CD4-positive, alpha-beta T cell (primary cell): ENCODE results near the gene PTGES2. TPM values are rescaled to one million over a fixed set of nuclear protein-coding genes. Genes with fewer than 3 reads are reported as not detected.
A peak's percentile ranks its signal among the peaks of the same experiment; 100 is the strongest.

Source experiments
- ATAC-seq: fragments of 200-7000 bp; cut with Tn5 transposase; one replicate; pipeline ENCODE4 v1.10.0; 2022; ENCODE audit warnings: mild to moderate bottlenecking; ENCODE audit not compliant: poor library complexity
- CTCF ChIA-PET: fragments of 350-600 bp; sonication (Branson Sonifier 250); formaldehyde crosslinking; loops from one replicate; lab custom pipeline; 2021; ENCODE audit warnings: antibody characterized with exemption, inconsistent platforms; lab: Charles Lee
- POLR2A ChIA-PET: fragments of 350-600 bp; sonication (Branson Sonifier 250); formaldehyde crosslinking; loops from one replicate; lab custom pipeline; 2021; ENCODE audit warnings: antibody characterized with exemption, inconsistent platforms; lab: Charles Lee
- DNase-seq, 14 experiments: peaks; one replicate each; pipeline ENCODE4 v3.0.0-alpha.2; 2013 to 2020; ENCODE audit warnings: mixed read lengths in 2 of 14
- H3K27ac ChIP-seq, 2 donors: one replicate each; pipeline versions ENCODE4 v1.5.1 to v1.7.0; 2013; ENCODE audit warnings: low read length in 2 of 2, low read depth in 1 of 2, mild to moderate bottlenecking in 1 of 2
- H3K27me3 ChIP-seq, 2 experiments: 1 replicate in 1 of 2; 2 replicates in 1 of 2; pipeline versions ENCODE4 v1.6.1 to v1.7.0; 2013; ENCODE audit warnings: low read length in 2 of 2, control low read depth in 1 of 2, mild to moderate bottlenecking in 1 of 2, moderate library complexity in 1 of 2; ENCODE audit not compliant: insufficient read depth in 2 of 2, control insufficient read depth in 1 of 2
- H3K36me3 ChIP-seq: one replicate; pipeline ENCODE4 v1.6.1; 2013; ENCODE audit warnings: low read length, control low read depth; ENCODE audit not compliant: insufficient read depth
- H3K4me1 ChIP-seq: one replicate; pipeline ENCODE4 v1.6.1; 2013; ENCODE audit warnings: low read length, control low read depth; ENCODE audit not compliant: insufficient read depth
- H3K4me3 ChIP-seq: one replicate; pipeline ENCODE4 v1.5.1; 2013; ENCODE audit warnings: mild to moderate bottlenecking, low read length, moderate library complexity
- H3K9me3 ChIP-seq, 2 experiments: 1 replicate in 1 of 2; 2 replicates in 1 of 2; pipeline versions ENCODE4 v1.6.1 to v1.7.0; 2013; ENCODE audit warnings: low read length in 2 of 2, mild to moderate bottlenecking in 2 of 2, control low read depth in 1 of 2, moderate library complexity in 1 of 2; ENCODE audit not compliant: control insufficient read depth in 1 of 2, insufficient read depth in 1 of 2
- H3K27ac Mint-ChIP-seq: one replicate; pipeline ENCODE4 v1.8.0; 2020; ENCODE audit warnings: mixed read lengths
- H3K27me3 Mint-ChIP-seq: one replicate; pipeline ENCODE4 v1.8.0; 2021; ENCODE audit warnings: mixed read lengths
- H3K36me3 Mint-ChIP-seq: one replicate; pipeline ENCODE4 v1.8.0; 2021; ENCODE audit warnings: low read depth, mixed read lengths
- H3K4me1 Mint-ChIP-seq: one replicate; pipeline ENCODE4 v1.8.0; 2021; ENCODE audit warnings: low read depth, mixed read lengths
- H3K4me3 Mint-ChIP-seq: one replicate; pipeline ENCODE4 v1.8.0; 2020; ENCODE audit warnings: mild to moderate bottlenecking, mixed read lengths
- H3K9me3 Mint-ChIP-seq: one replicate; pipeline ENCODE4 v1.8.0; 2020; ENCODE audit warnings: mixed read lengths
- intact Hi-C, 2 experiments: fragments of 100-400 bp; cut with DNase I in 1 of 2; cut with micrococcal nuclease in 1 of 2; formaldehyde crosslinking; loops; one replicate each; pipeline versions ENCODE4 v1.15.1 to v1.9.0; 2023 to 2025; cut with DNase I, micrococcal nuclease
- total RNA-seq, 174 experiments: library from RNA in 2 of 174; stranded (reverse) in 2 of 174; gene quantifications; one replicate each; pipeline ENCODE4 v1.2.3 and lab custom pipeline; 2021 to 2026
- TF ChIP-seq, protein P1 (sequence below): fragments of 200-600 bp; IDR thresholded peaks from one replicate; pipeline ENCODE4 v1.8.0; 2022; ENCODE audit warnings: antibody characterized with exemption, mild to moderate bottlenecking

PTGES2 gene
- total RNA-seq, 2 experiments from 2014 or later: 43.7 to 43.8 TPM

GRCh38 chr9:128142061-128142460 is 14.5 kb upstream of the PTGES2 start:
- Histone ChIP-seq H3K9me3 (no peaks in the 10 kb centered on the region), H3K36me3 (no peaks in the 10 kb centered on the region), H3K4me3 (no peak overlapping the region), H3K27ac (no peak overlapping the region), H3K4me1 (peaks cover 15% of the 10 kb centered on the region), H3K27me3 (no peaks in the 10 kb centered on the region)
- Mint-ChIP-seq H3K36me3 (no peaks in the 10 kb centered on the region), H3K27ac (peak overlapping the region; percentile 26), H3K27me3 (no peaks in the 10 kb centered on the region), H3K4me3 (no peak overlapping the region), H3K9me3 (no peaks in the 10 kb centered on the region), H3K4me1 (peaks cover 13% of the 10 kb centered on the region)
- ATAC-seq: peak; percentile 89
- TF ChIP-seq, protein P1, sequence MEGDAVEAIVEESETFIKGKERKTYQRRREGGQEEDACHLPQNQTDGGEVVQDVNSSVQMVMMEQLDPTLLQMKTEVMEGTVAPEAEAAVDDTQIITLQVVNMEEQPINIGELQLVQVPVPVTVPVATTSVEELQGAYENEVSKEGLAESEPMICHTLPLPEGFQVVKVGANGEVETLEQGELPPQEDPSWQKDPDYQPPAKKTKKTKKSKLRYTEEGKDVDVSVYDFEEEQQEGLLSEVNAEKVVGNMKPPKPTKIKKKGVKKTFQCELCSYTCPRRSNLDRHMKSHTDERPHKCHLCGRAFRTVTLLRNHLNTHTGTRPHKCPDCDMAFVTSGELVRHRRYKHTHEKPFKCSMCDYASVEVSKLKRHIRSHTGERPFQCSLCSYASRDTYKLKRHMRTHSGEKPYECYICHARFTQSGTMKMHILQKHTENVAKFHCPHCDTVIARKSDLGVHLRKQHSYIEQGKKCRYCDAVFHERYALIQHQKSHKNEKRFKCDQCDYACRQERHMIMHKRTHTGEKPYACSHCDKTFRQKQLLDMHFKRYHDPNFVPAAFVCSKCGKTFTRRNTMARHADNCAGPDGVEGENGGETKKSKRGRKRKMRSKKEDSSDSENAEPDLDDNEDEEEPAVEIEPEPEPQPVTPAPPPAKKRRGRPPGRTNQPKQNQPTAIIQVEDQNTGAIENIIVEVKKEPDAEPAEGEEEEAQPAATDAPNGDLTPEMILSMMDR: no peak
- POLR2A ChIA-PET: interaction anchor here (0.7 to 1.7 kb wide), 3 partner anchors 14 to 17 kb away, joined by 3 to 5 read pairs (median 3); partner anchors contain the start of gene BBLN
- peak in 4 of 14 experiments; percentile 19 to 44 (median 30) for DNase-seq
- CTCF ChIA-PET: no interaction called here
- intact Hi-C loops: no loop called here

- H3K27ac Mint-ChIP-seq: peak overlapping the region; percentile 26
- no peaks in the 10 kb centered on the region for H3K9me3 Mint-ChIP-seq
- peaks cover 15% of the 10 kb centered on the region for H3K4me1 ChIP-seq
- no peak overlapping the region for H3K4me3 Mint-ChIP-seq
- no peaks in the 10 kb centered on the region for H3K27me3 Mint-ChIP-seq
- no peaks in the 10 kb centered on the region for H3K36me3 ChIP-seq
- no peaks in the 10 kb centered on the region for H3K27me3 ChIP-seq
- no peaks in the 10 kb centered on the region for H3K9me3 ChIP-seq
- H3K27ac ChIP-seq: no peak overlapping the region
- intact Hi-C loops: no loop called here
- no peak for ATAC-seq
- H3K4me3 ChIP-seq: no peak overlapping the region
- ChIA-PET CTCF (no interaction called here), POLR2A (interaction anchor here (1.0 to 1.7 kb wide), 2 partner anchors 14 to 18 kb away, joined by 3 to 5 read pairs; partner anchors contain the start of gene BBLN)
- TF ChIP-seq, protein P1: no peak
- DNase-seq: no peak
- peaks cover 13% of the 10 kb centered on the region for H3K4me1 Mint-ChIP-seq
- H3K36me3 Mint-ChIP-seq: no peaks in the 10 kb centered on the region
Observed at GRCh38 chr9:128141604-128142003, 14.1 kb upstream of the PTGES2 start.

DNA sequence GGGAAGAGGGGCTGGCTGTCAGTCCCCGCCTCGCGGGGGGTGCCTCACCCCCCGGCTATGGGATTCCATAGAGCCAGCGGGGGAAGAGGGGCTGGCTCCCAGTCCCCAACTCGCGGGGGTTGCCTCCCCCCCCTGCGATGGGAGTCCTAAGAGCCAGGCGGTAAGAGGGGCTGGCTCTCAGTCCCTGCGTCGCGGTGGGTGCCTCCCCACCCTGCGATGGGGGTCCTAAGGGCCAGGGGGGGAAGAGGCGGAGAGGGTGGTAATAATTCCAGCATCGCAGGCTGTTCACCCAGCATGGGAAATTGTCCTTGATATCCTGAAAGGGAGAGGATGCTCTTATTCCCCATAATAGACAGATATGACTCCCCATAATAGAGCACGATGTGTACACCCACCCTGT is 12.1 kb upstream of the PTGES2 start:
- no peak for DNase-seq
- CTCF ChIA-PET: no interaction called here
- no peaks in the 10 kb centered on the region for H3K27me3 Mint-ChIP-seq
- H3K4me3 ChIP-seq: no peak overlapping the region
- no peak overlapping the region for H3K27ac Mint-ChIP-seq
- peaks cover 15% of the 10 kb centered on the region for H3K4me1 ChIP-seq
- no peaks in the 10 kb centered on the region for H3K9me3 ChIP-seq
- no peaks in the 10 kb centered on the region for H3K9me3 Mint-ChIP-seq
- POLR2A ChIA-PET: no interaction called here
- intact Hi-C loops: no loop called here
- no peaks in the 10 kb centered on the region for H3K36me3 Mint-ChIP-seq
- TF ChIP-seq, protein P1: no peak
- peaks cover 19% of the 10 kb centered on the region for H3K4me1 Mint-ChIP-seq
- no peaks in the 10 kb centered on the region for H3K27me3 ChIP-seq
- H3K4me3 Mint-ChIP-seq: no peak overlapping the region
- no peak overlapping the region for H3K27ac ChIP-seq
- H3K36me3 ChIP-seq: no peaks in the 10 kb centered on the region
- no peak for ATAC-seq
